HUES6 (cell line): ENCODE data around the gene TMC5.
A peak's percentile ranks its signal among the peaks of the same experiment; 100 is the strongest.
"Not testable (repeated sequence)": the region's sequence is repeated elsewhere in the genome, so short reads cannot be mapped to it uniquely, and the experiment has no call there.

ENCODE experiments used
- H3K27ac ChIP-seq: 2 replicates; pipeline ENCODE4 v1.7.0; 2013; ENCODE audit warnings: low read depth, mild to moderate bottlenecking, low read length, inconsistent platforms
- H3K27me3 ChIP-seq: 2 replicates; pipeline ENCODE4 v1.6.1; 2013; ENCODE audit warnings: low read length; ENCODE audit not compliant: control insufficient read depth, insufficient read depth
- H3K36me3 ChIP-seq: 2 replicates; pipeline ENCODE4 v1.6.1; 2013; ENCODE audit warnings: low read length; ENCODE audit not compliant: control insufficient read depth, insufficient read depth
- H3K4me1 ChIP-seq: 2 replicates; pipeline ENCODE4 v1.6.1; 2013; ENCODE audit warnings: low read length; ENCODE audit not compliant: control insufficient read depth, insufficient read depth
- H3K4me3 ChIP-seq: 2 replicates; pipeline ENCODE4 v1.5.1; 2013; ENCODE audit warnings: low read depth, low read length
- H3K9ac ChIP-seq: one replicate; pipeline ENCODE4 v1.6.1; 2013; ENCODE audit warnings: mild to moderate bottlenecking, low read length
- H3K9me3 ChIP-seq: 2 replicates; pipeline ENCODE4 v1.6.1; 2013; ENCODE audit warnings: low read depth, low read length; ENCODE audit not compliant: control insufficient read depth, insufficient read depth

TMC5 gene

GRCh38 chr16:19382887-19383816 is 34.5 kb upstream of the TMC5 start:
- Histone ChIP-seq H3K9ac (no peak overlapping the region), H3K9me3 (no peaks in the 10 kb centered on the region), H3K27me3 (no peaks in the 10 kb centered on the region), H3K36me3 (no peaks in the 10 kb centered on the region), H3K27ac (no peak overlapping the region), H3K4me1 (no peaks in the 10 kb centered on the region), H3K4me3 (no peak overlapping the region)

DNA sequence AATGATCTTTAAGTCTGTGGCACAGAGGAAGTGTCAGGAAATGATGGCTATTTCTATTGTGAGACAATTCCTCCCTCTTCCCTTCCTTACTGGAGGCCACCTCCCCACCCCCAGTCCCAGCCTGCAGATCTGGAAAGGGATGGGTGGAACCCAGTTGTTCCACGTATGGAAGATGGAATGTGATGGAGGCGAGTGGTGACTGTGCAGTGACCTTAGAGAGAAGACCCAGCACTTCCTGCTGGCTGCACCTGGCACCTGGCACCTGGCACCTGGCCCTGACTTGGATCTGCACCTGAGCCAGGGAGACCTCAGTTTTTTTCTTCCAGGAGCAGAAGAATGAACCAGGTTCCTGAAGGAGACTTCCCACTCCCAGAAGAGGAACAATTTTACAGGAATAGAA is 33.0 kb upstream of the TMC5 start:
- H3K4me1 ChIP-seq: no peaks in the 10 kb centered on the region
- H3K27me3 ChIP-seq: no peaks in the 10 kb centered on the region
- H3K27ac ChIP-seq: no peak overlapping the region
- H3K4me3 ChIP-seq: no peak overlapping the region
- H3K9me3 ChIP-seq: no peaks in the 10 kb centered on the region
- H3K9ac ChIP-seq: no peak overlapping the region
- H3K36me3 ChIP-seq: no peaks in the 10 kb centered on the region

DNA sequence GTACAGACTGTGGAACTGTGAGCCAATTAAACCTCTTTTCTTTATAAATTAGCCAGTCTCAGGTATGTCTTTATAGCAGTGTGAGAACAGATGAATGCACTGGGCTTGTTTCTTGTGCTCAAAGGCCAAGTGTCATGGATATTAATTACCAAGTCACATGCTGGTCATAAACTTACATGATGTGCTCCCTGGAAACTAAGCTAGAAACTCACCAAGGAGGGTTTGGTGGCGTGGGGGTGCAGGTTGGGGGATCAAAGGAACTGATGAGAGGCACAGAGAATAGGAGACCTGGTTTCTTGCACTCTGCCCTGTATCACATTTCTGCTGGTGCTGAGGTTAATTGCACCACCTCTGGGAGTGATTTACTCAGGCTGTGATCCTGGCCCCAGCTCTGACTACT is 31.2 kb upstream of the TMC5 start:
- Histone ChIP-seq H3K36me3 (no peaks in the 10 kb centered on the region), H3K4me3 (no peak overlapping the region), H3K4me1 (no peaks in the 10 kb centered on the region), H3K9me3 (0 out of 2 replicates have a peak, but pooled peaks cover 2% of the 10 kb centered on the region), H3K27me3 (no peaks in the 10 kb centered on the region), H3K9ac (no peak overlapping the region), H3K27ac (no peak overlapping the region)

DNA sequence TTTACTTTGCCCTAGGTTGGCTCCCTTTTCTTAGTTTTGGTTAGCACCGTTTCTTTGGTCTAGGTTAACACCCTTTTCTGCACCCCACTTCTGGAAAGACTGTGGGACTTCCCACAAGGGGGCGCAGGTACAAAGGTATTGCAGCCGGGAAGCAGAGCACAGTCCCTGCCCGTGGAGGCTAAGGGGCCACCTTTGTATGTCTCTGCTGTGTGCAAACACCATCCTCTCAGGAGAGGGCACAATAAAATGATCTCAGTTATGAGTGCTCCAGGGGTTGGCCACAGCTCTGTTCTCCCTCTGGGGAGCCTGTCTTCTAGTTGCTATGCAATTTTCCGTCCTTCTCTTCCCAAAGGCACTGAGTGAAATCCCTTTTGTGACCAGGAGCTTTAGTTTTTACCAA is 28.4 kb upstream of the TMC5 start:
- 0 out of 2 replicates have a peak, but pooled peaks cover 4% of the 10 kb centered on the region for H3K4me1 ChIP-seq
- H3K27ac ChIP-seq: no peak overlapping the region
- H3K27me3 ChIP-seq: no peaks in the 10 kb centered on the region
- no peak overlapping the region for H3K4me3 ChIP-seq
- no peaks in the 10 kb centered on the region for H3K36me3 ChIP-seq
- H3K9me3 ChIP-seq: 0 out of 2 replicates have a peak, but pooled peaks cover 7% of the 10 kb centered on the region
- no peak overlapping the region for H3K9ac ChIP-seq

DNA sequence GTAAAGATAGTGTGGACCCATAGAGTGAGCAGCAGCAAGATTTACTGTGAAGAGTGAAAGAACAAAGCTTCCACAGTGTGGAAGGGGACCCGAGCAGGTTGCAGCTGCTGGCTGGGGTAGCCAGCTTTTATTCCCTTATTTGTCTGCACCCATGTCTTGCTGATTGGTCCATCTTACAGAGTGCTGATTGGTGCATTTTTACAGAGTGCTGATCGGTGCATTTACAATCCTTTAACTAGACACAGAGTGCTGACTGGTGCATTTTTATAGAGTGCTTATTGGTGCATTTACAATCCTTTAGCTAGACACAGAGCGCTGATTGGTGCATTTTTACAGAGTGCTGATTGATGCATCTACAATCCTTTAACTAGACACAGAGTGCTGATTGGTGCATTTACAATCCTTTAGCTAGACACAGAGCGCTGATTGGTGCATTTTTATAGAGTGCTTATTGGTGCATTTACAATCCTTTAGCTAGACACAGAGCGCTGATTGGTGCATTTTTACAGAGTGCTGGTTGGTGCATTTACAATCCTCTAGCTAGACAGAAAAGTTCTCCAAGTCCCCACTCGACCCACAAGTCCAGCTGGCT is 26.4 kb upstream of the TMC5 start:
- H3K4me3 ChIP-seq: not testable (repeated sequence)

GRCh38 chr16:19392352-19392751 is 25.3 kb upstream of the TMC5 start:
- Histone ChIP-seq H3K9me3 (0 out of 2 replicates have a peak, but pooled peaks cover 7% of the 10 kb centered on the region), H3K4me1 (0 out of 2 replicates have a peak, but pooled peaks cover 4% of the 10 kb centered on the region), H3K27ac (no peak overlapping the region), H3K4me3 (no peak overlapping the region), H3K27me3 (no peaks in the 10 kb centered on the region), H3K36me3 (no peaks in the 10 kb centered on the region), H3K9ac (no peak overlapping the region)

More for the DNA sequence above, 26.4 kb upstream of the TMC5 start:
- H3K36me3 ChIP-seq, H3K27me3 ChIP-seq, H3K9me3 ChIP-seq, H3K27ac ChIP-seq, H3K9ac ChIP-seq, H3K4me1 ChIP-seq: not testable (repeated sequence)

DNA sequence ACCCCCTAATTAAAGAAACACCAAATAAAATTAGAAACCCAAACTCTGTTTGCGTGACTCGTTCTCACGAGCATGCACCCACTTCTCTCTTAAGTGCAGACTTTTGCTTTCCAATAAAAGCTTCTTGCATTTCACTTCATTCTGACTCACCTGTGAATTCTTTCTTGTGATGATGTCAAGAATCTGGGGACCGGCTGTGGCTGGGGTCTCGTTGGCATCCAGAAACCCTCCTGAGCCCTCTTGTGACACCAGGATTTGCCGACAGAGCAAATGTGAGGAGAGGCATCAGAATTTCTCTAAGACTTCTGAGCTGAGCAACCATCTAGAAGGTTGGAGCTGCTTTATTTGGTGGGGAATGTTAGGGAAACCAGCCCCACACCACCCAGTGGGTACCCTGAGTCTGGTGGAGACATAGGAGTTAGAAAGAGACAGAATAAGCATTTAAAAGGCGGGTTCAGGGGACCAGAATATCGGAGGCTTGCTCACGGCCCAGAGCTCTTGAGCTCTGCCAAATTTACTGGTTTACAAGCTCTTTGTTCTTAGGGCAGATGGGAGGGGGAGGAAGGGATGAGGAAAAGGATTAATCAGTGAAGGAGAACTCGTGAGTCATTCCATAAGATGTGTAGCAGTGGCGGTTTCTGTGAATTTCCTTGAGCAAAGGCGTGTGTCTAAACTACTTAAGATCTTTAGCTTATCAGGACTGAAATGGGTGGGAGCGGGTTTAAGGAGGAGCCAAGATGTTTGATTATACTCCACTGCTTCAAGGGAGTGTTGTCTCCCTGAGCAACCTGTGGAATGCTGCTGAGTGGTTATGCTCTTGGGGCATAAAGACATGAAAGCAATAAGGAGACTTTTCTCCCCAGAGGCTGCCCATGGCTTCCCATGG is 24.2 kb upstream of the TMC5 start:
- no peaks in the 10 kb centered on the region for H3K27me3 ChIP-seq
- H3K9ac ChIP-seq: peak overlapping the region; percentile 53
- 0 out of 2 replicates have a peak, but pooled peaks cover 7% of the 10 kb centered on the region for H3K9me3 ChIP-seq
- H3K36me3 ChIP-seq: no peaks in the 10 kb centered on the region
- H3K27ac ChIP-seq: peak overlapping the region; percentile 65; the same call in 1 of the 2 replicates
- H3K4me3 ChIP-seq: no peak overlapping the region
- 0 out of 2 replicates have a peak, but pooled peaks cover 4% of the 10 kb centered on the region for H3K4me1 ChIP-seq

DNA sequence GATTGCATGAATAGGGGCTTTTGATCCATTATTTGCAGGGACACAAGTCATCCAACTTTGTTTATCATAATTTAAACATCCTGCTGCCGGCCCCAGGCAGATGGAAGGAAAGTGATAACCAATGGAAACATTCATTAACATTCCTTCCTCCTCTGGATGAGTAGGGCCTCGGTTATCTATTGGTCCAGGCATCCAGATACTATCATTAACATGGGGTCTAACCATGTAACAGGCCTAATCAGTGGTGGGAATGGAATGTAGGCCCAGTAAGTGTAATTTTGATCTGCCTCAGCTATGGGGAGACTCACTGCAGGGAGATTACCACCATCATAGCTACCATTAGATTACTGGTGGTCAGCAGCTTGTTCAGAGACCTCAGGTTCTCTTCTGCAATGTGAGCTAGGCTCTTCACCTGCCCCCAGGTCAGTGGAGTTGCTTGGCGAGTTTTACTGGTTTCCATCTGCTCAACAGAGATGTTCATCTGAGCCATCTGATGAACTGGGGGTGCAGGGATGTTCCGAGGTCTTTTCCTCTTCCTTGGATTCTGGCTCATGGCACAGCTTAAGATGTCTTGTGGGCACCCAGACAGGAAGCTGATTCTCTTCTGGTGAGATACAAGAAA is 21.9 kb upstream of the TMC5 start:
- not testable (repeated sequence) for H3K4me1 ChIP-seq, H3K9me3 ChIP-seq, H3K4me3 ChIP-seq, H3K9ac ChIP-seq, H3K36me3 ChIP-seq, H3K27ac ChIP-seq, H3K27me3 ChIP-seq

- peaks cover 15% of the 10 kb centered on the region for H3K9me3 ChIP-seq
- no peaks in the 10 kb centered on the region for H3K27me3 ChIP-seq
- H3K4me1 ChIP-seq: 0 out of 2 replicates have a peak, but pooled peaks cover 4% of the 10 kb centered on the region
- H3K27ac ChIP-seq: no peak overlapping the region
- no peak overlapping the region for H3K9ac ChIP-seq
- no peaks in the 10 kb centered on the region for H3K36me3 ChIP-seq
- no peak overlapping the region for H3K4me3 ChIP-seq
These were observed 21.1 kb upstream of the TMC5 start for GRCh38 chr16:19396555-19397011.

DNA sequence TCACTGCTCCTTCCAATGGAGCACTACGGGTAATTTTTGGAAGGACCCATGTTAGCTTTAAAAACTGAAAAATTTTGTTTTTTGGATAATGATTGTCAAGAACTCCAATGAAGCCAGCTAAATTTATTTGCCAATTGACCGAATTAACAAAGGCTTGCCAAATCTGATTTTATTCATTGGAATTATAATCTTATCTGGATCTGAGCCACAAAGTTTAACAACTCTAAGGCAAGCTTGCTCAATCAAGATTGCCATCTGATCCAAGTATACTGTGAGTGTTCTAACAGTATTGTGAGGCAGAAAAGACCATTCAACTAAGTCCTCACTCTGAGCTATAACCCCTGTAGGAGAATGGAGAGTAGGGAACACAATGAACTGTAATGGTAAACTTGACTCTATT is 20.3 kb upstream of the TMC5 start:
- peaks cover 15% of the 10 kb centered on the region for H3K9me3 ChIP-seq
- H3K36me3 ChIP-seq, H3K27ac ChIP-seq, H3K9ac ChIP-seq, H3K27me3 ChIP-seq, H3K4me3 ChIP-seq, H3K4me1 ChIP-seq: not testable (repeated sequence)
